ENCODE data around the gene NRIP1. TPM values are rescaled to one million over a fixed set of nuclear protein-coding genes. Genes with fewer than 3 reads are reported as not detected.

NRIP1 gene
- total and polyA plus RNA-seq, 10 donors, result 5.2 to 67.8 (median 51.8) TPM

- Histone ChIP-seq H3K27me3 (replicated peaks in 1 of 7) (no peaks in the 10 kb centered on the region), H3K4me1 (no peaks in the 10 kb centered on the region), H3K4me3 (no peak overlapping the region), H3K9me3 (no peaks in the 10 kb centered on the region), H3K36me3 (no peaks in the 10 kb centered on the region), H3K27ac (no peak overlapping the region)
- 56 to 65% (median 60%) methylated on average over 2 of the region's 2 CpGs for WGBS, 5 donors
- intact Hi-C loops (cut with DNase I; ENCODE audit: low total_unique reads), result no loop called here
- DNase-seq, result no peak
- TF ChIP-seq POLR2A (IDR thresholded peaks at IDR 0.05), result no peak
- TF ChIP-seq, protein P1, sequence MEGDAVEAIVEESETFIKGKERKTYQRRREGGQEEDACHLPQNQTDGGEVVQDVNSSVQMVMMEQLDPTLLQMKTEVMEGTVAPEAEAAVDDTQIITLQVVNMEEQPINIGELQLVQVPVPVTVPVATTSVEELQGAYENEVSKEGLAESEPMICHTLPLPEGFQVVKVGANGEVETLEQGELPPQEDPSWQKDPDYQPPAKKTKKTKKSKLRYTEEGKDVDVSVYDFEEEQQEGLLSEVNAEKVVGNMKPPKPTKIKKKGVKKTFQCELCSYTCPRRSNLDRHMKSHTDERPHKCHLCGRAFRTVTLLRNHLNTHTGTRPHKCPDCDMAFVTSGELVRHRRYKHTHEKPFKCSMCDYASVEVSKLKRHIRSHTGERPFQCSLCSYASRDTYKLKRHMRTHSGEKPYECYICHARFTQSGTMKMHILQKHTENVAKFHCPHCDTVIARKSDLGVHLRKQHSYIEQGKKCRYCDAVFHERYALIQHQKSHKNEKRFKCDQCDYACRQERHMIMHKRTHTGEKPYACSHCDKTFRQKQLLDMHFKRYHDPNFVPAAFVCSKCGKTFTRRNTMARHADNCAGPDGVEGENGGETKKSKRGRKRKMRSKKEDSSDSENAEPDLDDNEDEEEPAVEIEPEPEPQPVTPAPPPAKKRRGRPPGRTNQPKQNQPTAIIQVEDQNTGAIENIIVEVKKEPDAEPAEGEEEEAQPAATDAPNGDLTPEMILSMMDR (IDR thresholded peaks at IDR 0.05 in 8 of 11, conservative IDR thresholded peaks at IDR 0.05 in 3 of 11), result no peak
- TF ChIP-seq POLR2AphosphoS5 (IDR thresholded peaks at IDR 0.05), result no peak
These were observed 13.4 kb upstream of the NRIP1 start for GRCh38 chr21:15078180-15078579.

DNA sequence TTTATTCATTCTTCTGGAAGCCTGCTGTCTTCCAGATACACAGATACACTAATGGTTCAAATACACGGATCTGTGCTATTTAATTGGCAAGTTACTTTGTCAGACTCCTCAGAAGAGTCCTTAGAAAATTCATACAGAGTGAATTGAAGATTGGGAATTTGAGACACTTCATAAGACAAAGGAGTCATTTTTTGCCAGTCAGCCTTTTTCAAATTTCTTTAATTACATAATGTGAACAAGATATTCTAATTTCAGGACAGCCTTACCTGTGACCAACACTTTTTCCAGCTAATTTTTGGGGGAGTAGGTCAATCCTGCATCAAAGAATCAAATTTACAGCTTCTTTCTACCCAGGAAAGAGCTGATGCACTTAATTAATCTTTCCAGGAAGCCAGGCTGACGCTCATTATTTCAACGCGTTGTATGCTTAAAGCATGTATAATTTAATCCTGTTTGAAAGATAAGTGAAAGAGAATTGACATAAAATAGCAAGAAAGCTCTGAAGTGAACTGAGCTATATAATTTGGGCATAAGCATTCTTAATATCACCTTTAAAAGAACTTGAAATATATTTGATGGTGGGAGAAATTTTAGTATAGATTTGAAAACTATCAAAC lies 12.8 kb upstream of the NRIP1 start:
- 55 to 70% (median 66%) methylated on average over 4 of the region's 4 CpGs for WGBS, 5 donors
- intact Hi-C loops (cut with DNase I; ENCODE audit: low total_unique reads), result no loop called here
- TF ChIP-seq, protein P1 (IDR thresholded peaks at IDR 0.05 in 8 of 11, conservative IDR thresholded peaks at IDR 0.05 in 3 of 11), result no peak
- TF ChIP-seq POLR2A (IDR thresholded peaks at IDR 0.05), result no peak
- no peak for TF ChIP-seq POLR2AphosphoS5 (IDR thresholded peaks at IDR 0.05)
- H3K27ac ChIP-seq, result no peak overlapping the region
- H3K4me1 ChIP-seq, result no peaks in the 10 kb centered on the region
- H3K9me3 ChIP-seq, result no peaks in the 10 kb centered on the region
- DNase-seq, result no peak
- H3K36me3 ChIP-seq, result no peaks in the 10 kb centered on the region
- no peaks in the 10 kb centered on the region for H3K27me3 ChIP-seq (replicated peaks in 1 of 7)
- no peak overlapping the region for H3K4me3 ChIP-seq

DNA sequence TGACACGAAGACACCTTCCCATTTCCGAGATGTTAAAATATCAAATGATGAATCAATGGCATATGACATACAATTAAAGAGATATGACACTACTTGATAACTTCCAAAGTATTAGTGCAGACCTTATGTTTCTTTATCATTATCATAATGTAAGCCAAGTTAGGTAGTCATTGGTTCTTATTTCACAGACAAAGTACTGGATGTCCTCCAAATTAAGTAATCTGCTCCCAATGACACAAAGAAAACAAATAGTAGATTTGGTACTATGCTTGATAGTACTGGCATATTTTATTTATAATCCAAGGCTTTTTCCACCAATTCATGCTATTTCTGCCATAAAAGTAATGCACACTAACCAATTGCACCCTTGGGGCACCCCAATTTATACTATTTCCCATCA lies 11.9 kb upstream of the NRIP1 start:
- intact Hi-C loops (cut with DNase I; ENCODE audit: low total_unique reads), result no loop called here
- TF ChIP-seq POLR2A (IDR thresholded peaks at IDR 0.05) (no peak), POLR2AphosphoS5 (IDR thresholded peaks at IDR 0.05) (no peak)
- TF ChIP-seq, protein P1 (IDR thresholded peaks at IDR 0.05 in 8 of 11, conservative IDR thresholded peaks at IDR 0.05 in 3 of 11), result no peak
- Histone ChIP-seq H3K27ac (no peak overlapping the region), H3K36me3 (no peaks in the 10 kb centered on the region), H3K4me3 (no peak overlapping the region), H3K9me3 (no peaks in the 10 kb centered on the region), H3K4me1 (no peaks in the 10 kb centered on the region), H3K27me3 (replicated peaks in 1 of 7) (no peaks in the 10 kb centered on the region)
- WGBS, 5 donors, result 92 to 99% (median 96%) methylated on average over 2 of the region's 2 CpGs
- no peak for DNase-seq

- Histone ChIP-seq H3K27ac (no peak overlapping the region), H3K9me3 (no peaks in the 10 kb centered on the region), H3K36me3 (no peaks in the 10 kb centered on the region), H3K4me1 (peaks cover 0 to 9% (median 5%) of the 10 kb centered on the region in 6 donors), H3K27me3 (replicated peaks in 1 of 7) (no peaks in the 10 kb centered on the region), H3K4me3 (no peak overlapping the region)
- intact Hi-C loops (cut with DNase I; ENCODE audit: low total_unique reads), result no loop called here
- TF ChIP-seq POLR2AphosphoS5 (IDR thresholded peaks at IDR 0.05) (no peak), POLR2A (IDR thresholded peaks at IDR 0.05) (no peak)
- TF ChIP-seq, protein P1 (IDR thresholded peaks at IDR 0.05 in 8 of 11, conservative IDR thresholded peaks at IDR 0.05 in 3 of 11), result no peak
- peak; percentile 48 for DNase-seq
- WGBS, 5 donors, result 87 to 94% (median 92%) methylated on average over 6 of the region's 6 CpGs
These were observed 6.2 kb upstream of the NRIP1 start for GRCh38 chr21:15071009-15071408.

Data from spleen (tissue), 11 donors.